Measurements from ENCODE around the gene ANK3.

ANK3 gene

GRCh38 chr10:60376221-60377041 is 13.2 kb downstream of the ANK3 start:
- no peak for DNase-seq

DNA sequence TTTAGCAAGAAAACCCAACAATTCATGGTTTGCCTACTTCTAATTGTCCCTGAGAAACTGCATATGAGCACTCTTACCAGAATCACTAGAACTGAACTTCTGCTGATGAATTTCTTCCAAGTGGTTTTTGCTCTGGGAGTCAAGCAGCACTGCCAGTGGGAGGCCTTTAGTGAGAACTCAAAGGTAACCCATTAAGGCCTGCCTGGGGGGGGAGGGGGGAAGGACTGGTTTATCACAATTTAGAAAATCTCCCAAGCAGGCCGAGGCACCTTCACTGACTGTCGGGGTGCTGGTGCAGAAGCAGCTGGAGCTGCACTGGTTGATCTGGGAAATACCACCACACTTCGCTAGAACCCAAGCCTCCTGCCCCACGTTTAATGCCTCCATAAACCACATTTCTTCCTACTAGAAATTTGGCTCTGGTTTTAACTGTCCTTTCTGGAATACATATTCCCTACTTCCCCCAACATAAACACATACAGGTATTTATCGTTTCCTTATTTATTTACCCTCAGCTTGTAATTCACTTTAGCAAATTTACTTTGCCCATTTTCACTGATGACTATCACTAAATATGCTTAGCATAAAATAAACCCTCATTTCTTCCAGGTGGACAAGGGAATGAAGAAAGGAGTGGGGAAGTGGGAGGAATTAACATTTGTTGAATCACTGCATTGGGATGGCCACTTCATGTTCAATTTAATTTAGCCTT is 14.2 kb downstream of the ANK3 start:
- peak in 1 of 2 experiments; percentile 16 for DNase-seq

DNA sequence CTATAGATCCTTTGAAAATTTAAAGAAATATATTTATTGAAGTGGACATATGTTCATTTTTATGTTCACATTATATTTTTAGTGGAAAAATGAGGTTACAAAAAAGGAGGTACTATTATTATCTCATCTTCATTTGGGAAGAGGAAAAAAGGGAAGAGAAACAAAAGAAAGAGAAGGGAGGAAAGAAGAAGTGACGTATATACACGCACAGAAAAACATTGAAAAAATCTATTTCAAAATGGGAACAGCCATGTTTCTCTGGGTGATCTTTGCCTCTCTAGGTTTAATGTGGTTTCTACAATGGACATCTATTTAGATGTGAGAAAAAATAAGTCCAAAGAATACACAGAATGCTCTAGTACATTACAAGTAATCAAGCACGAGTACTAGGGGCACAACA is 14.8 kb downstream of the ANK3 start:
- no peak for DNase-seq

- no peak for DNase-seq
These were observed 17.2 kb downstream of the ANK3 start for GRCh38 chr10:60372436-60372835.

- no peak for DNase-seq
These were observed 20.1 kb downstream of the ANK3 start for GRCh38 chr10:60369547-60369930.

GRCh38 chr10:60368875-60369546 is 20.7 kb downstream of the ANK3 start:
- no peak for DNase-seq

GRCh38 chr10:60367901-60368300 is 21.8 kb downstream of the ANK3 start:
- DNase-seq = no peak

GRCh38 chr10:60367431-60367830 is 22.2 kb downstream of the ANK3 start:
- DNase-seq = no peak

DNA sequence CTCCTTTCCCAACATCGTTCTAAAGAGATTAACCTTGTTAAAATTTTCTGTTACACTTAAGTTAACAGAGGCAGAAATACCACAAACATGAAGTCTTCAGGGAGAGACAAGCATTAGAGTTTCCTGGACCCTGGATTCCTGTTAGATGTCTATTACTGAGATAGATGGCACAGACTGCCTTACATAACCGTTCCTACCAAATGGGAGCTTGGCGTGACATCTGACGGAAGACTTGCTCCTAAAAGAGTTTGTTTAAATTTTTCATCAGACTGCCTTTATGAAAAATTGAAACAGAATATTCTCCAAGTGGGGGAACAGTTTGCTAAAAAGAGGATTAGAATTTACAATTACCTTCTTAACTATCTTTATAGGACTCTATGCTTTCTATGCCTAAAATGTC is 22.7 kb downstream of the ANK3 start:
- DNase-seq = no peak

- DNase-seq = no peak
These were observed 26.5 kb downstream of the ANK3 start for GRCh38 chr10:60363187-60363586.

DNA sequence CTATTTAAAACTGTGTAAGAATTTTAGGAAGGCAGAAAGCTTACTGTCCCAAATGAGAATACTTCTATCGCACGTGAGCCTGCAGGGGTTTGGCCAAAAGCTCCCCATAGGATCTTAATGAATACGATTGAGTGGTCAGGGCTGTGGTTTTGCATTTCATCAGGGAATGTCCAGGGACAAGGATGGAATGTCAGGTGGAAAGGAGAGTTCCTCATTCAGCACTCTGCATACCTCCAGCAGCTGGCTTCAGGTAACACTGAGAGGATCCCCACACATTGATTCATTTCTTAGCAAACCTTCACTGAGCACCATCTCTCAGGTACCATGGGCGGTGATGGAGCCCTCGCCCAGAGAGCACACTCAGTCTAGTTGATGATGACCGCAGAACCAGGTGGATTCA is 27.2 kb downstream of the ANK3 start:
- no peak for DNase-seq

- no peak for DNase-seq
These were observed 30.6 kb downstream of the ANK3 start for GRCh38 chr10:60359066-60359465.

GRCh38 chr10:60358282-60358681 is 31.4 kb downstream of the ANK3 start:
- no peak for DNase-seq

DNA sequence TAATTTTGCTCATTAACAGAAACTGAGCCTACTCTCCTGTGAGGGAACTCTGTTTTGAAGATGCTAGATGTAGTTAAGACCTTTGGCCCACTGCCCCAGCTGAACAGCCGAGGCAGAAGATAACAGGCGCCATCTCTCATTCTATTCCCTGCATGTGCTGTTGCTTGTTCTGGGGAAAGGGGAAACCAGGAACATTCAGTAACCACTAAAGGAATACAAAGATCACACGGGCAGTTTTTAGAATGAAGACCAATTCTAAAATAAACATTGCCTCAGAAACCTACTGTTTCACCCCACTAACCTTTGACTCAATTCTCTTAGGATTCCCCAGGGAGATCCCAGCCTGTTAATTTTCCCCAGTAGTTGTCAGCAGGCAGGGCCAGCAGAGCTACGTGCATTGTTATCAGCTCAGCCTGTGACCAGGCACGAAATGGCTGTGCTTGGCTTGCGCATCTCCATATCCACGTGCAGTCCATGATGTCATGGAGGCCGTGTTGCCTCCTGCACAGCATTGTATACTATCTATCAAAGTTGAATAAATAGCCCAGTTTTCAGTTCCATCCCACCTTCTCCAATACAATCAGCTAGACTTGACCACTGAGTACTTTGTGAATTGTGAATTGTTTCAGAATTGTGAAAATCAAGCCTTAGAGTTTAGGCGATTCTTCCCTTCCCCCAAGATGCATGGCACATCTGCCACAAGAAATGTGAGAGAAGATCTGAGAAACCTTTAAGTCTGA is 36.0 kb downstream of the ANK3 start:
- DNase-seq = no peak

- DNase-seq = no peak
These were observed 37.6 kb downstream of the ANK3 start for GRCh38 chr10:60352105-60352504.

DNA sequence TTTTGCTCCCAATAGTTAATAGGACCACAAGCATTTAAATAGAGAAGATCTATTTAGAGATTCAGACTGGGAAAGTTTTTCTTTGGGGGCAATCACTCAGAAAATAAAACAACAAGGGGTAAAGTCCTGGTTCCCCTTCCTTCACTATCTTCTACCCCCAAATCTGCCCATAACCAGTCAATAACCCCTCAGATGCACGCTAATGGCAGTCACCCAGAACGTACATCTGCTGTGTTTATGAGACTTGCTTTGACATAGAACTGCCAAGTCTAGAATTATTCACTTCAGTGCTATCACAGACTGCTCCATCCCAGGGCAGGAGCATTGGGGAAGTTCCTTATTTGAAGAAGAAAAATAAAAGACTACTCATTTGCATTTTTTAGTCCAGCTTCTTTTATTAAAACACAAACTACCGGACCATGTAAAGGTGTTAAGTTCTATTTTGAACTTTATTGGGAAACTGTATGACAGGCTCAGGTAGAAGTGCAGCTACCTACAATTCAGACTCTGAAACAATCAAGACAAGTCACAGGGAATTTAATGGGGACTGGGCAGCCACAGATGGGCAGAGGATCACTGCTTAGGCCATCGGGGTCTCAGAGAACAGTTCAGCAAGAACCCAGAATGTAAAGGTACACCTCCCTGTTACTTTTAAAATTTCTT is 38.4 kb downstream of the ANK3 start:
- DNase-seq = no peak

GRCh38 chr10:60350400-60350799 is 39.3 kb downstream of the ANK3 start:
- no peak for DNase-seq

DNA sequence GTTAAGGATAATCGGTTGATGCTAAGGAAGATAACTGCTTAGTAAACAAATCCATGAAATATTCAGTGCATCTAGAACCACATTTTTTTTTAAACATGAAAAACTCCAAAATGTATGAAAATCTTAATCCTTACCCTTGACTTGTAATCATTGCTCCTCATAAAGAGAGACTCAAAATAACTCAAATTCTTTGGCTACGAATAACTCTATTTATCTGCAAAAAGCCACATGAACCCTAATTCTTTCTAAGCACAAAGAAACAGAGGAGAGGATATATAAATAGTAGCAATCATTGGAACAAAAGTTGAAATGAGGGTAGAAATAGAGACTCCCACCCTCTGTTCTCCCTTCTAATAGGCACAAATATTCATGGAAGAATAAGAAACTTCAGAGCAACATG is 40.2 kb downstream of the ANK3 start:
- no peak for DNase-seq

DNA sequence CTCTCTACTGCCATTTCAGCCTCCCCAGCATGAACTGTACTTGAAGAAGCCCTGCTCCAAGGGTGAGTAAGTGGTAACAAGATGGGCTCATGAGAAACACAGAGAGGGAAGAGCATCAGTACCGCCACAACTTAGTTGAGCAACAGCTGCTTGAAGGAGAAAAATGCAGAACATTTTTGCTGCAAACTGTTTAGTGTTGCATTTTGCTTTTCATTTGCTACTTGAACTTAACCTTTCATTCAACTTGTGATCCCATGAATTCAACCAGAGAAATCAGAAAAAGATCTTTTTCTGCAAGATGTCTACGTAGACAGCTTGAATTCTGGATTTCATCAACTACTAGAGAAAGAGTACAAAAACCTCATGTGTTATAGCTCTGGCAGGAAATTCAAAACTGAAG is 40.7 kb downstream of the ANK3 start:
- DNase-seq = no peak

GRCh38 chr10:60347270-60347669 is 42.4 kb downstream of the ANK3 start:
- no peak for DNase-seq

GRCh38 chr10:60346661-60347060 is 43.0 kb downstream of the ANK3 start:
- no peak for DNase-seq

GRCh38 chr10:60343254-60343653 is 46.4 kb downstream of the ANK3 start:
- no peak for DNase-seq

DNA sequence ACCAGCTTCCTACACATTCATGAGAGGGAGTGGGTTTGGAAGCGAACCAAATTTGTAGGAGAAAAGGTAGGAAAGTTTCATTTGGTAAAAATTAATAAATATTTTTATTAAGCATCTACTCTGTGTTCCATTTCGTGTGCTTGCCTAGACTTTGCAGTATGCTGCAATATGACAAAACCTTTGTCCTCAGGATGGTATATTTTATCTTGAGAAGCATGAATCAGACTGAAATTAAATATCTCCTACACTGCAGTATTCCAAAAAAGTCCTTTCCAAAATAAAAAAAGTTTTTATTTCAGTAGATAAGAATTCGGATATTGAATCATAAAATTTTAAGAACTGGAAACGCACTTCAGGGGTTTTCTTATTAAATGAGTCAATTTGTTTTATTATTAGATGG is 47.7 kb downstream of the ANK3 start:
- no peak for DNase-seq
